ENCODE results near the gene CDNF.

- TF ChIP-seq CTCF (IDR thresholded peaks at IDR 0.05; ENCODE audit: borderline replicate concordance, extremely low read depth, low read length, poor library complexity, severe bottlenecking) (no peak), EZH2 (IDR thresholded peaks at IDR 0.05; ENCODE audit: borderline replicate concordance, low read depth, low read length, severe bottlenecking) (no peak)
These were observed 38.9 kb upstream of the CDNF start for GRCh38 chr10:14876764-14877163.
